ENCODE results near the gene POU2F1.

The POU2F1 gene

GRCh38 chr1:167344615-167345385, 124.1 kb downstream of the POU2F1 start:
- Histone ChIP-seq H3K4me2 (ENCODE audit: low read depth, low read length, poor library complexity, severe bottlenecking) (no peak overlapping the region), H3K4me3 (ENCODE audit: insufficient read depth, low read length, poor library complexity, severe bottlenecking) (no peak overlapping the region), H3K27me3 (ENCODE audit: low read length) (no peaks in the 10 kb centered on the region), H3K9me3 (ENCODE audit: insufficient read depth, low read length) (no peaks in the 10 kb centered on the region), H2AFZ (ENCODE audit: low read depth, low read length, severe bottlenecking) (no peak overlapping the region), H4K20me1 (ENCODE audit: low read depth, low read length) (no peaks in the 10 kb centered on the region), H3K9ac (ENCODE audit: low read length) (no peak overlapping the region), H3K27ac (ENCODE audit: low read depth, low read length) (no peak overlapping the region), H3K79me2 (ENCODE audit: insufficient read depth, low read length) (peaks cover 93% of the 10 kb centered on the region), H3K9me2 (replicated peaks; ENCODE audit: insufficient read depth, low read length) (no peaks in the 10 kb centered on the region), H3K36me3 (ENCODE audit: low read length) (peaks cover 2% of the 10 kb centered on the region; the same call in 1 of the 2 replicates), H3F3A (ENCODE audit: insufficient read depth) (peaks cover 9% of the 10 kb centered on the region; the same call in 1 of the 2 replicates)
- TF ChIP-seq EZH2phosphoT487 (conservative IDR thresholded peaks at IDR 0.05; ENCODE audit: low read length) (no peak), CTCF (IDR thresholded peaks at IDR 0.05; ENCODE audit: insufficient read depth, low read length, poor library complexity, severe bottlenecking) (no peak)

GRCh38 chr1:167345386-167345733, 124.7 kb downstream of the POU2F1 start:
- Histone ChIP-seq H3K9me3 (ENCODE audit: insufficient read depth, low read length) (no peaks in the 10 kb centered on the region), H3F3A (ENCODE audit: insufficient read depth) (peaks cover 11% of the 10 kb centered on the region; the same call in 1 of the 2 replicates), H3K9me2 (replicated peaks; ENCODE audit: insufficient read depth, low read length) (no peaks in the 10 kb centered on the region), H3K79me2 (ENCODE audit: insufficient read depth, low read length) (peaks cover 95% of the 10 kb centered on the region), H3K9ac (ENCODE audit: low read length) (no peak overlapping the region), H3K27me3 (ENCODE audit: low read length) (no peaks in the 10 kb centered on the region), H3K27ac (ENCODE audit: low read depth, low read length) (no peak overlapping the region), H4K20me1 (ENCODE audit: low read depth, low read length) (no peaks in the 10 kb centered on the region), H2AFZ (ENCODE audit: low read depth, low read length, severe bottlenecking) (no peak overlapping the region), H3K4me2 (ENCODE audit: low read depth, low read length, poor library complexity, severe bottlenecking) (no peak overlapping the region), H3K36me3 (ENCODE audit: low read length) (peaks cover 2% of the 10 kb centered on the region; the same call in 1 of the 2 replicates), H3K4me3 (ENCODE audit: insufficient read depth, low read length, poor library complexity, severe bottlenecking) (no peak overlapping the region)
- TF ChIP-seq CTCF (IDR thresholded peaks at IDR 0.05; ENCODE audit: insufficient read depth, low read length, poor library complexity, severe bottlenecking) (no peak), EZH2phosphoT487 (conservative IDR thresholded peaks at IDR 0.05; ENCODE audit: low read length) (no peak)

GRCh38 chr1:167357305-167357704, 136.6 kb downstream of the POU2F1 start:
- no peak overlapping the region for H2AFZ ChIP-seq (ENCODE audit: low read depth, low read length, severe bottlenecking)
- peak overlapping the region; percentile 54; the same call in 1 of the 2 replicates for H3K9ac ChIP-seq (ENCODE audit: low read length)
- peaks cover 74% of the 10 kb centered on the region for H3K79me2 ChIP-seq (ENCODE audit: insufficient read depth, low read length)
- no peaks in the 10 kb centered on the region for H3K36me3 ChIP-seq (ENCODE audit: low read length)
- no peaks in the 10 kb centered on the region for H3K9me3 ChIP-seq (ENCODE audit: insufficient read depth, low read length)
- peaks cover 63% of the 10 kb centered on the region for H3F3A ChIP-seq (ENCODE audit: insufficient read depth)
- no peaks in the 10 kb centered on the region for H3K9me2 ChIP-seq (replicated peaks; ENCODE audit: insufficient read depth, low read length)
- no peaks in the 10 kb centered on the region for H4K20me1 ChIP-seq (ENCODE audit: low read depth, low read length)
- peak overlapping the region; percentile 93 for H3K4me2 ChIP-seq (ENCODE audit: low read depth, low read length, poor library complexity, severe bottlenecking)
- peak overlapping the region; percentile 13 for H3K4me3 ChIP-seq (ENCODE audit: insufficient read depth, low read length, poor library complexity, severe bottlenecking)
- H3K27me3 ChIP-seq (ENCODE audit: low read length) = no peaks in the 10 kb centered on the region
- peak overlapping the region; percentile 99 for H3K27ac ChIP-seq (ENCODE audit: low read depth, low read length)
- TF ChIP-seq CTCF (IDR thresholded peaks at IDR 0.05; ENCODE audit: insufficient read depth, low read length, poor library complexity, severe bottlenecking) (no peak), EZH2phosphoT487 (conservative IDR thresholded peaks at IDR 0.05; ENCODE audit: low read length) (no peak)

Measured in SU-DHL-6 (cell line).